HepG2 (cell line): ENCODE data around the gene MAPK10. TPM values are rescaled to one million over a fixed set of nuclear protein-coding genes. Genes with fewer than 3 reads are reported as not detected.

Experiments
- AHDC1 ChIP-seq: sonication (generic); formaldehyde crosslinking; IDR thresholded peaks from 2 replicates; pipeline ENCODE4 v1.5.1; 2020; ENCODE audit warnings: mild to moderate bottlenecking, missing genetic modification reagents, borderline replicate concordance
- ZNF407 ChIP-seq: sonication (generic); formaldehyde crosslinking; IDR thresholded peaks from one replicate; pipeline ENCODE4 v1.5.1; 2020; ENCODE audit warnings: mild to moderate bottlenecking, missing genetic modification reagents; ENCODE audit errors: not compliant biosample characterization
- polyA plus RNA-seq, 8 experiments: library from polyadenylated mRNA; depleted of rRNA in 3 of 8; stranded (reverse) in 7 of 8; unstranded in 1 of 8; fragments of >200 nt; fragmentation: Illumina TruSeq in 4 of 8; extraction: Trizol in 4 of 8; gene quantifications; 2 replicates each; pipeline versions ENCODE4 v1.2.1 to v1.2.3, GENCODE V29; 2011 to 2016; ENCODE audit warnings: low read depth in 4 of 8, missing spikeins in 1 of 8, mixed read lengths in 1 of 8; ENCODE audit not compliant: insufficient read depth in 1 of 8
- total RNA-seq, 5 experiments: library from RNA; depleted of rRNA; stranded (reverse); fragments of >200 nt; fragmentation: Illumina TruSeq; extraction: Trizol; gene quantifications; 2 replicates each; pipeline ENCODE4 v1.2.3, GENCODE V29; 2016; ENCODE audit warnings: low read depth in 1 of 5
- TF ChIP-seq, protein P1 (sequence below), 2 experiments: sonication (generic) in 1 of 2; formaldehyde crosslinking in 1 of 2; IDR thresholded peaks; 2 replicates each; pipeline versions ENCODE4 v1.6.1 to v1.9.0; 2014 to 2022; ENCODE audit warnings: antibody characterized with exemption in 1 of 2, borderline replicate concordance in 1 of 2, inconsistent platforms in 1 of 2, low read depth in 1 of 2, missing genetic modification reagents in 1 of 2
- TF ChIP-seq, protein P2 (sequence below): sonication (generic); formaldehyde crosslinking; IDR thresholded peaks from 2 replicates; pipeline ENCODE4 v1.5.0; 2020; ENCODE audit warnings: missing genetic modification reagents

The MAPK10 gene
- total and polyA plus RNA-seq, 2 of the 13 experiments (the other 11 are each of a cell fraction or from before 2014, with no cell fraction given): not detected

DNA sequence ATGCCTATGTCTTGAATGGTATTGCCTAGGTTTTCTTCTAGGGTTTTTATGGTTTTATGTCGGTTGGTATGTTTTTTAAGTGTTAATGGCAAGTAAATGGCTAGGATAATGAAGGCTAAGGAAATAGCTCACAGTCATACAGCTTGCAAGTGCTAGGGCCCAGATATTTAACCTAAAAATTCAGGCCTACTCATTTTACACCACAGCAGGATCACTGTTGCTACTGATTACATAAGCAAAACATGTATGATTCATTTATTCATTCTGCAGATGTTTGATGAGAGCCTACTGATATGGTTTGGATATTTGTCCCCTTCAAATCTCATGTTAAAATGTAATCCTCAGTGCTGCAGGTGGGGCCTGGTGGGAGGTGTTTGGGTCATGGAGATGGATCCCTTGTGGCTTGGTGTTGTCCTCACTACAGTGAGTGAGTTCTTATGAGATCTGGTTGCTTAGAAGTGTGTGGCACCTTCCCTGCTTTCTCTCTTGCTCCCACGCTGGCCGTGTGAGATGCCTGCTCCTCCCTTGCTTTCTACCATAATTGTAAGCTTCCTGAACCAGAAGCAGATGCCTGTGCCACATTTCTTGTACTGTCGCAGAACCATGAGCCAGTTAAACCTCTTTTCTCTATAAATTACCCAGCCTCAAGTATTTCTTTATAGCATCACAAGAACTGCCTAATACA lies 175.5 kb downstream of the MAPK10 start (continued):
- TF ChIP-seq, protein P1, sequence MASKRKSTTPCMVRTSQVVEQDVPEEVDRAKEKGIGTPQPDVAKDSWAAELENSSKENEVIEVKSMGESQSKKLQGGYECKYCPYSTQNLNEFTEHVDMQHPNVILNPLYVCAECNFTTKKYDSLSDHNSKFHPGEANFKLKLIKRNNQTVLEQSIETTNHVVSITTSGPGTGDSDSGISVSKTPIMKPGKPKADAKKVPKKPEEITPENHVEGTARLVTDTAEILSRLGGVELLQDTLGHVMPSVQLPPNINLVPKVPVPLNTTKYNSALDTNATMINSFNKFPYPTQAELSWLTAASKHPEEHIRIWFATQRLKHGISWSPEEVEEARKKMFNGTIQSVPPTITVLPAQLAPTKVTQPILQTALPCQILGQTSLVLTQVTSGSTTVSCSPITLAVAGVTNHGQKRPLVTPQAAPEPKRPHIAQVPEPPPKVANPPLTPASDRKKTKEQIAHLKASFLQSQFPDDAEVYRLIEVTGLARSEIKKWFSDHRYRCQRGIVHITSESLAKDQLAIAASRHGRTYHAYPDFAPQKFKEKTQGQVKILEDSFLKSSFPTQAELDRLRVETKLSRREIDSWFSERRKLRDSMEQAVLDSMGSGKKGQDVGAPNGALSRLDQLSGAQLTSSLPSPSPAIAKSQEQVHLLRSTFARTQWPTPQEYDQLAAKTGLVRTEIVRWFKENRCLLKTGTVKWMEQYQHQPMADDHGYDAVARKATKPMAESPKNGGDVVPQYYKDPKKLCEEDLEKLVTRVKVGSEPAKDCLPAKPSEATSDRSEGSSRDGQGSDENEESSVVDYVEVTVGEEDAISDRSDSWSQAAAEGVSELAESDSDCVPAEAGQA (IDR thresholded peaks at IDR 0.05; ENCODE audit: low read depth): no peak
- TF ChIP-seq, protein P1 (CRISPR knock-in tag; IDR thresholded peaks at IDR 0.05; ENCODE audit: borderline replicate concordance): no peak
- TF ChIP-seq, protein P2, sequence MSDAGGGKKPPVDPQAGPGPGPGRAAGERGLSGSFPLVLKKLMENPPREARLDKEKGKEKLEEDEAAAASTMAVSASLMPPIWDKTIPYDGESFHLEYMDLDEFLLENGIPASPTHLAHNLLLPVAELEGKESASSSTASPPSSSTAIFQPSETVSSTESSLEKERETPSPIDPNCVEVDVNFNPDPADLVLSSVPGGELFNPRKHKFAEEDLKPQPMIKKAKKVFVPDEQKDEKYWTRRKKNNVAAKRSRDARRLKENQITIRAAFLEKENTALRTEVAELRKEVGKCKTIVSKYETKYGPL (CRISPR knock-in tag): no peak
- TF ChIP-seq ZNF407 (no peak), AHDC1 (CRISPR knock-in tag) (no peak)
